HL-60 (cell line): ENCODE results near the gene PANK4.

ENCODE experiments used
- DNase-seq, 2 experiments: peaks; one replicate each; pipeline ENCODE4 v3.0.0-alpha.2; 2010 to 2020; ENCODE audit warnings: low read depth in 1 of 2, low spot score in 1 of 2
- H3K27ac ChIP-seq: fragments of 250-450 bp; sonication (Bioruptor Pico); replicated peaks from 2 replicates; pipeline ENCODE4 v1.5.1; 2020; ENCODE audit warnings: mild to moderate bottlenecking, moderate library complexity
- H3K27me3 ChIP-seq: fragments of 250-450 bp; sonication (Bioruptor Pico); 2 replicates; pipeline ENCODE4 v1.5.1; 2021; ENCODE audit warnings: mild to moderate bottlenecking, moderate library complexity; ENCODE audit not compliant: insufficient read depth, poor library complexity, severe bottlenecking
- H3K4me3 ChIP-seq: replicated peaks from 2 replicates; pipeline ENCODE4 v1.5.1; 2011; ENCODE audit warnings: mild to moderate bottlenecking, control low read depth, low read length; ENCODE audit not compliant: insufficient read depth
- CTCF ChIP-seq: IDR thresholded peaks from one replicate; pipeline ENCODE4 v1.5.1; 2011; ENCODE audit warnings: low read length, control low read depth, inconsistent platforms; ENCODE audit not compliant: insufficient read depth
- GABPA ChIP-seq: IDR thresholded peaks from 2 replicates; pipeline ENCODE4 v1.6.1; 2012; ENCODE audit warnings: low read depth
- POLR2AphosphoS5 ChIP-seq: IDR thresholded peaks from 2 replicates; pipeline ENCODE4 v1.6.1; 2012; ENCODE audit warnings: low read depth
- REST ChIP-seq: IDR thresholded peaks from 2 replicates; pipeline ENCODE4 v1.6.1; 2012; ENCODE audit warnings: low read depth; ENCODE audit not compliant: insufficient replicate concordance
- SPI1 ChIP-seq: IDR thresholded peaks from 2 replicates; pipeline ENCODE4 v1.6.1; 2012; ENCODE audit warnings: low read depth, mild to moderate bottlenecking, borderline replicate concordance

PANK4 gene

GRCh38 chr1:2545754-2546514, 19.5 kb upstream of the PANK4 start:
- Histone ChIP-seq H3K4me3 (peak overlapping the region; percentile 69), H3K27me3 (peaks cover 2% of the 10 kb centered on the region), H3K27ac (peak overlapping the region; percentile 91)
- TF ChIP-seq POLR2AphosphoS5 = peak; percentile 80
- TF ChIP-seq SPI1 = no peak
- peak; percentile 87 to 90 for DNase-seq

- no peak for DNase-seq
- H3K27me3 ChIP-seq = peaks cover 2% of the 10 kb centered on the region
- H3K27ac ChIP-seq = peak overlapping the region; percentile 48; the same call in 1 of the 2 replicates
- H3K4me3 ChIP-seq = no peak overlapping the region
- no peak for TF ChIP-seq POLR2AphosphoS5
- TF ChIP-seq SPI1 = no peak
- TF ChIP-seq CTCF = no peak
- no peak for TF ChIP-seq REST
- no peak for TF ChIP-seq GABPA
Measured at GRCh38 chr1:2544875-2545640, 18.7 kb upstream of the PANK4 start.

- no peak for DNase-seq
- TF ChIP-seq GABPA (no peak), REST (no peak), POLR2AphosphoS5 (no peak), SPI1 (no peak), CTCF (no peak)
- peak overlapping the region; percentile 30 for H3K27ac ChIP-seq
- H3K4me3 ChIP-seq = no peak overlapping the region
- peaks cover 2% of the 10 kb centered on the region for H3K27me3 ChIP-seq
Measured at GRCh38 chr1:2544093-2544874, 17.9 kb upstream of the PANK4 start.

- peak overlapping the region; percentile 30 for H3K27ac ChIP-seq
- TF ChIP-seq REST = no peak
- TF ChIP-seq POLR2AphosphoS5 = no peak
- no peak for TF ChIP-seq GABPA
- TF ChIP-seq SPI1 = no peak
- TF ChIP-seq CTCF = no peak
- peak in 1 of 2 experiments; percentile 43 for DNase-seq
- no peak overlapping the region for H3K4me3 ChIP-seq
- H3K27me3 ChIP-seq = peaks cover 2% of the 10 kb centered on the region
Measured at GRCh38 chr1:2543543-2544092, 17.2 kb upstream of the PANK4 start.
